HepG2 (cell line): ENCODE measurements around the gene APBB3. TPM values are rescaled to one million over a fixed set of nuclear protein-coding genes. Genes with fewer than 3 reads are reported as not detected.

Experiments used
- CREB1 ChIP-seq, 2 experiments: fragments of 450-650 bp in 1 of 2; IDR thresholded peaks; 2 replicates each; pipeline ENCODE4 v1.6.1; 2016 to 2017; ENCODE audit warnings: control low read depth in 1 of 2, mild to moderate bottlenecking in 1 of 2, missing compliant biosample characterization in 1 of 2, missing genetic modification characterization in 1 of 2
- ERF ChIP-seq: IDR thresholded peaks from 2 replicates; pipeline ENCODE4 v1.6.1; 2018; ENCODE audit warnings: missing biosample characterization, missing genetic modification reagents
- HMGA1 ChIP-seq: sonication (generic); formaldehyde crosslinking; conservative IDR thresholded peaks from 2 replicates; pipeline ENCODE4 v1.4.0; 2020; ENCODE audit warnings: missing genetic modification reagents
- HMGXB3 ChIP-seq: sonication (generic); formaldehyde crosslinking; IDR thresholded peaks from 2 replicates; pipeline ENCODE4 v1.4.0; 2020; ENCODE audit warnings: missing genetic modification reagents, borderline replicate concordance
- HNRNPK ChIP-seq: fragments of 200-400 bp; formaldehyde crosslinking; IDR thresholded peaks from 2 replicates; pipeline ENCODE4 v1.6.1; 2018; ENCODE audit warnings: low read length, low read depth, moderate library complexity, mild to moderate bottlenecking; ENCODE audit not compliant: poor library complexity, severe bottlenecking
- KLF16 ChIP-seq, 2 experiments: sonication (generic) in 1 of 2; formaldehyde crosslinking in 1 of 2; IDR thresholded peaks; 2 replicates each; pipeline versions ENCODE4 v1.6.1 to v1.8.0; 2016 to 2023; ENCODE audit warnings: missing genetic modification reagents in 2 of 2, missing compliant biosample characterization in 1 of 2
- MZF1 ChIP-seq: sonication (generic); formaldehyde crosslinking; IDR thresholded peaks from 2 replicates; pipeline ENCODE4 v1.8.1; 2023; ENCODE audit warnings: mild to moderate bottlenecking, missing genetic modification reagents, borderline replicate concordance
- PTBP1 ChIP-seq: fragments of 200-400 bp; formaldehyde crosslinking; IDR thresholded peaks from 2 replicates; pipeline ENCODE4 v1.6.1; 2018; ENCODE audit warnings: low read length, low read depth; ENCODE audit not compliant: poor library complexity, severe bottlenecking
- RFXAP ChIP-seq: sonication (generic); formaldehyde crosslinking; IDR thresholded peaks from 2 replicates; pipeline ENCODE4 v1.4.0; 2020; ENCODE audit warnings: missing genetic modification reagents, borderline replicate concordance
- RXRA ChIP-seq: sonication (generic); formaldehyde crosslinking; IDR thresholded peaks from 2 replicates; pipeline ENCODE4 v1.5.1; 2020; ENCODE audit warnings: missing genetic modification reagents
- SKI ChIP-seq: fragments of 450-650 bp; IDR thresholded peaks from one replicate; pipeline ENCODE4 v1.6.1; 2018; ENCODE audit warnings: mild to moderate bottlenecking; ENCODE audit not compliant: partially characterized antibody
- SP4 ChIP-seq: sonication (generic); formaldehyde crosslinking; IDR thresholded peaks from 2 replicates; pipeline ENCODE4 v1.8.1; 2023; ENCODE audit warnings: mild to moderate bottlenecking, missing genetic modification reagents
- THRA ChIP-seq: sonication (generic); formaldehyde crosslinking; IDR thresholded peaks from 2 replicates; pipeline ENCODE4 v1.4.0; 2020; ENCODE audit warnings: missing genetic modification reagents, borderline replicate concordance
- ZFAT ChIP-seq: sonication (generic); formaldehyde crosslinking; conservative IDR thresholded peaks from 2 replicates; pipeline ENCODE4 v1.8.1; 2023; ENCODE audit warnings: missing genetic modification reagents, inconsistent platforms
- ZFP41 ChIP-seq: sonication (generic); formaldehyde crosslinking; IDR thresholded peaks from 2 replicates; pipeline ENCODE4 v1.4.0; 2020; ENCODE audit warnings: mild to moderate bottlenecking, missing genetic modification reagents, borderline replicate concordance
- ZNF609 ChIP-seq: sonication (generic); formaldehyde crosslinking; IDR thresholded peaks from 2 replicates; pipeline ENCODE4 v1.4.0; 2020; ENCODE audit warnings: mild to moderate bottlenecking, missing genetic modification reagents, borderline replicate concordance
- ZNF749 ChIP-seq: sonication (generic); formaldehyde crosslinking; IDR thresholded peaks from 2 replicates; pipeline ENCODE4 v1.8.0; 2022; ENCODE audit warnings: mild to moderate bottlenecking, missing genetic modification reagents, moderate library complexity, borderline replicate concordance
- ZNF841 ChIP-seq: sonication (generic); formaldehyde crosslinking; IDR thresholded peaks from 2 replicates; pipeline ENCODE4 v1.8.1; 2023; ENCODE audit warnings: missing genetic modification reagents, borderline replicate concordance
- ZNF891 ChIP-seq: sonication (generic); formaldehyde crosslinking; IDR thresholded peaks from 2 replicates; pipeline ENCODE4 v1.5.0; 2020; ENCODE audit warnings: mild to moderate bottlenecking, missing genetic modification reagents
- polyA plus RNA-seq, 8 experiments: library from polyadenylated mRNA; depleted of rRNA in 3 of 8; stranded (reverse) in 7 of 8; unstranded in 1 of 8; fragments of >200 nt; fragmentation: Illumina TruSeq in 4 of 8; extraction: Trizol in 4 of 8; gene quantifications; 2 replicates each; pipeline versions ENCODE4 v1.2.1 to v1.2.3, GENCODE V29; 2011 to 2016; ENCODE audit warnings: low read depth in 4 of 8, missing spikeins in 1 of 8, mixed read lengths in 1 of 8; ENCODE audit not compliant: insufficient read depth in 1 of 8
- total RNA-seq, 5 experiments: library from RNA; depleted of rRNA; stranded (reverse); fragments of >200 nt; fragmentation: Illumina TruSeq; extraction: Trizol; gene quantifications; 2 replicates each; pipeline ENCODE4 v1.2.3, GENCODE V29; 2016; ENCODE audit warnings: low read depth in 1 of 5

Gene APBB3
- total and polyA plus RNA-seq, 2 of the 13 experiments (the other 11 are each of a cell fraction or from before 2014, with no cell fraction given) = 0.38 to 0.78 TPM

GRCh38 chr5:140546851-140547507, 17.4 kb downstream of the APBB3 start (continued):
- TF ChIP-seq HMGXB3 (CRISPR knock-in tag) = no peak
- TF ChIP-seq RFXAP = no peak
- no peak for TF ChIP-seq ZFAT (CRISPR knock-in tag)
- TF ChIP-seq SP4 (CRISPR knock-in tag) = no peak
- TF ChIP-seq ZNF891 = no peak
- no peak; a peak in 1 of 4 replicates for TF ChIP-seq KLF16 (CRISPR knock-in tag; IDR thresholded peaks at IDR 0.05)
- no peak for TF ChIP-seq PTBP1
- TF ChIP-seq MZF1 (CRISPR knock-in tag) = no peak
- no peak for TF ChIP-seq ZNF841 (CRISPR knock-in tag)
- TF ChIP-seq ZFP41 = no peak
- TF ChIP-seq SKI = no peak
- no peak for TF ChIP-seq THRA (CRISPR knock-in tag)
- 0 out of 2 replicates have a peak, but pooled peaks have one; percentile 4 for TF ChIP-seq ZNF609 (CRISPR knock-in tag)
- no peak; the same call in 1 of the 2 replicates for TF ChIP-seq RXRA
- TF ChIP-seq HMGA1 (CRISPR knock-in tag) = no peak
- no peak for TF ChIP-seq CREB1 (IDR thresholded peaks at IDR 0.05)
- no peak for TF ChIP-seq CREB1 (CRISPR knock-in tag; IDR thresholded peaks at IDR 0.05)
- TF ChIP-seq ERF (CRISPR knock-in tag) = no peak
- no peak for TF ChIP-seq HNRNPK
- no peak for TF ChIP-seq ZNF749 (CRISPR knock-in tag)
